Activated gamma-delta T cell (primary cell): Measurements from ENCODE around the gene TANGO2.

Experiments used
- DNase-seq: peaks from one replicate; lab custom pipeline; 2025; lab: John Stamatoyannopoulos, UW
- total RNA-seq, 2 donors: gene quantifications; one replicate each; lab custom pipeline; 2026; lab: John Stamatoyannopoulos, UW

The TANGO2 gene, protein sequence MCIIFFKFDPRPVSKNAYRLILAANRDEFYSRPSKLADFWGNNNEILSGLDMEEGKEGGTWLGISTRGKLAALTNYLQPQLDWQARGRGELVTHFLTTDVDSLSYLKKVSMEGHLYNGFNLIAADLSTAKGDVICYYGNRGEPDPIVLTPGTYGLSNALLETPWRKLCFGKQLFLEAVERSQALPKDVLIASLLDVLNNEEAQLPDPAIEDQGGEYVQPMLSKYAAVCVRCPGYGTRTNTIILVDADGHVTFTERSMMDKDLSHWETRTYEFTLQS
- total RNA-seq = 43.8 to 53.5 reads per million in 2 donors

DNA sequence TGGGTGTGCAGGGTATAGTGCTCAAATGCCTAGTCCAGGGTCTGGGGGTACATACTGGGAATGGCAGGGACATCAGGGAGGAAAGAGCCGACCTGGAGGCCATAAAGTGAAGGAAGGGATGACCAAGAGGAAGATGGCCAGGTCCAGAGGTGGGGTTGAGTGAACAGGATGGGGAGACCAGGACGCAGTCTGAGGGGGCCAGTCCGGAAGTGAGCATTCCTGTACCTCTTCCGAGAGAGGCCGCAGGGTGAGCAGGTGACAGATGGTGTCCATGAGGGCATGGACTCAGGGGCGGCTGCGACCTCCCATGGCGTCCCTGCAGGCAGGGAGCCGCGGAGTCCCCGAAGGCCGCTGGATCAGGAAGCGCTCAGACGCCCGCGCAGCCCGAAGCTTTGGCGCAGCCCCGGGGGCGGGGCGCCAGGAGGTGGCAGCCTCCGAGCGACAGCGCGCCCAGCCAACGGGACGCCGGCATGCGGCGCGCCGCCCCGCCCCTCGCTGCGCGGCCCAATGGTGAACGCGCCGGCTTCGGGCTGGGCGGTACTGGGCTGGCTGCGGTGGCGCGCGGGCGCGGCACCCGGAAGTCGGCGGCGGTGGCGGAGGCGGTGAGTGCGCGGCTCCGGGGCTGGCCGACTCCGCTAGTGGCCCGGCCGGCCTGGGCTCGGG is at the start of gene TANGO2:
TANGO2 (plus strand) TSS at position 578 of the 663 bp plus-strand sequence. CDS start 15,689 bp downstream, outside the sequence.
- peak; percentile 93 for DNase-seq

- DNase-seq = no peak
Measured at GRCh38 chr22:19971276-19972124, 49.4 kb upstream of the TANGO2 start.

- no peak for DNase-seq
Measured at GRCh38 chr22:19972251-19972650, 48.7 kb upstream of the TANGO2 start.

GRCh38 chr22:19972652-19973550 is 48.0 kb upstream of the TANGO2 start:
- no peak for DNase-seq

GRCh38 chr22:19973551-19974267 is 47.2 kb upstream of the TANGO2 start:
- no peak for DNase-seq

- no peak for DNase-seq
Measured at GRCh38 chr22:19974268-19974861, 46.5 kb upstream of the TANGO2 start.

DNA sequence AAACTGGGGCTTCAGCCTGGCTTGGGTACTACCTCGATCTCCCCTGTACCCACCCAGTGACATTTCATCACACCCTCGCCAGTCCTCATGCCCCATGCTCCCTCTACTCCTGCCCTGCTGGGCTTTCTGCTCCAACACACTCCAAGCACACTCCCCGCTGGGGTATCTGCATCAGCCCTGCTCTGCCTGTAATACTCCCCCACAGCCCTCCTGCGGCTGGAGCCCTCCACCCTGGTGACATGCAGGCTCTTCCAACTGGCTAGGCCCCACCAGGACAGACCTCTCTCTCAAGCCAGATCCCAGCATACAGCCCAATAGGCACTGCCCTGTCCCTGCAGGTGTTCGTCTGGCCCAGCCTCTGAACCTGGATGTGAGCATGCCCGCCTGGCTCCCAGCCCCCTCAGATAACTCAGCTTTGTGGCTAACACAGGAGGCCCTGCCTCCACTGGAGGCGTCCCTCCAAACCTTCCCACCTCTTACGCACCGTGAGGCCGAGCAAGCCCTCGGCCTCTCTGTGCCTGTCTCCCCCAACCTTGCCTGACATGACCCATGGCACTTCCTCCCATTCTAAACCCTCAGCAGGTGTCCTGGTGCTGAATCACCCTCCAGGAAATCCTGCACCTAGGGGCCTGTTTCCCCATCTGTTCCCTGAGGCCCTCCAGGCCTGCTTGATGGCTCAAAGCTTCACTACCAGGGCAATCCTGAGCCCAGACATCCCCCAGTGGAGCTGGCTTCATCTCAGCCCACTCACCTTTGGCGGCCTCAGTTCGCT is 45.8 kb upstream of the TANGO2 start:
- no peak for DNase-seq

DNA sequence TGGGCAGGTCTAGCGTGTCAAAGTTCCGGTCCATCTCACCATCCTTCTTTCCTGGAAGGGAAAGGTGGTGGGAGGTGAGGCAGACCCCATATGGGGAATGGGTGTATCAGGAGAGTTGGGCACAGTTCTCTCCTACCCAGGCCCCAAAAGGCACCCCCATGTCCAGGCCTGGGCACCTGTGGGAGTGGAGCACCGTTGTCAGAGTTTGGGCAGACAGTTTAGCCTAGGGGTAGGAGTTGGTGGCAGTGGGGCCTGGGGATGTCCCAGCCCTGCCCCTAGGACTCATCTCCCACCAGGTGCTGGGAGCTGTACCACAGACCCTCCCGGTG is 45.2 kb upstream of the TANGO2 start:
- DNase-seq = no peak

GRCh38 chr22:19976671-19977070 is 44.2 kb upstream of the TANGO2 start:
- no peak for DNase-seq

GRCh38 chr22:19977296-19978243 is 43.3 kb upstream of the TANGO2 start:
- no peak for DNase-seq

GRCh38 chr22:19978748-19979147 is 42.2 kb upstream of the TANGO2 start:
- DNase-seq = no peak

- DNase-seq = no peak
Measured at GRCh38 chr22:19979712-19980493, 41.0 kb upstream of the TANGO2 start.

- no peak for DNase-seq
Measured at GRCh38 chr22:19980766-19981165, 40.1 kb upstream of the TANGO2 start.

GRCh38 chr22:19981171-19981960 is 39.5 kb upstream of the TANGO2 start:
- DNase-seq = no peak

- no peak for DNase-seq
Measured at GRCh38 chr22:19981961-19982920, 38.7 kb upstream of the TANGO2 start.
